NOMO-1 treated with DMSO at 0.1 percent for 48 hours (cell line): ENCODE data around the gene DERL3.

Experiments used
- DNase-seq: peaks from one replicate; lab custom pipeline; 2025; ENCODE audit not compliant: unreplicated experiment; lab: John Stamatoyannopoulos, UW

Gene DERL3

GRCh38 chr22:23804781-23805291 is 34.0 kb downstream of the DERL3 start:
- no peak for DNase-seq

- DNase-seq = no peak
Observed at GRCh38 chr22:23803001-23803819, 35.6 kb downstream of the DERL3 start.

DNA sequence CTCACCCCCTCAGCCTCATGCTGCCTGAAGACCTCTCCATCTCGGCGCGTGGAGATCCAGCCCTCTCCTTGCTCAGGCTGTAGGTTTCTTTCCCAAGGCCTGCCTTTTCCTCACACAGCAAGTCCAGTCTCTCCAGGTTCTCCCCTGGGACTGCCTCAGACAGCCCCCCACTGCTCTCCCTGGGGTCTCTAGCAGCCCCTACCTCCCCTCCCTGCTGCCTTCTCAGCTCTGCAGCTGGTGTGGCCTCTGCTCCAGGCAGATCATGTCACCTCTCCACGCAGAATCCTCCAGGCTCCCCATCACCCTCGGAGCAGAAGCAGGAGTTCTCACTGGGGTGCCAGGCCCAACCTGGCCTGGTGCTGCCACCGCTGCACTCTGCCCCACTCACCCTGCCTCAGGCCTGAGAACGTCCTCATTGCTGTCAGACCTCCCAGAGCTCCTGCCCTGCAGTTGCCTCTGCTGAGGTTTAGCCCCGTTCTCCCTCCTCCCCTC is 36.9 kb downstream of the DERL3 start:
- no peak for DNase-seq

DNA sequence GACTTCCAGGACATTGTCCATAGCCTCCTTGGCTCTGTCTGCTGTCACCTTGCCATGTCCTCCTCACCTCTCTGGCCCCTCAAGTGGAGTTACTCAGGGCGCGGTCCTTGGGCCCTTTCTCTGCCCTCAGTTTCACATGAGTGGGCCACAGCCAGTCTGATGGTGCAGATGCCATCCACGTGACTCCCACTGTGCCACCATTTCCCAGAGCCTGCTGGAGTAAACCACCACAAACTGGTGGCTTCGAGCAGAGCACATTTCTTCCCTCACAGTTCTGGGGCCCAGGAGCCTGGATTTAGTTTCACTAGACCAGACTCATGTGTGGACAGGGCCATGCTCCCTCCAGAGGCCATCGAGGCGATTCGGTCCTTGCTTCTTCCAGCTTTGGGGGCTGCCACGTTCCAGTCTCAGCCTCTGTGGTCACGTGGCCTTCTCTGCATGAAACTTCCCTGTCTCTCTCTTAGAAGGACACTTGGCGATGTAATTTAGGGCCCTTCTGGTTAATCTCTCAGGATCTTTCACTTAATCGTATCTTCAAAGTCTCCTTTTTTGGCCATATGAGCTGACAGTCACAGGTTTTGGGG is 37.5 kb downstream of the DERL3 start:
- no peak for DNase-seq

GRCh38 chr22:23800297-23801237 is 38.2 kb downstream of the DERL3 start:
- no peak for DNase-seq

DNA sequence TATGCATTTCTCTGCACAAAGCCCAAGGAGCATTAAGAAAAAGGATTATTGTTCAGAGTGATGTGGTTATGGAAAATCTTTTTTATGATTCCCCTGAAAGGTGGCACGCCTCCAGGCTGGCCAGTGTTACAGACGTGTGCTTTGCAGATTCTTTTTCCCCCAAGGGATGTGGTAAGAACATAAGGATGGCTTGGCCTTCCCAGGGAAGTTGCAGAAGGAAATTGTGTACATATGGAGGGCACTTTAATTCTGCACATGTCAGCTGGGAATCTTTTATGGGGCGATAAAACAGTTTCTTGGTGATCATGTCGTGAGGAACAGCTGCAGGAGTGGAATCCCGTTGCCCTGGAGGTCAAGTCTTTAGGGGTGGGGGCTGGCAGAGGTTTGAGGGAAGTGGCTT is 42.3 kb downstream of the DERL3 start:
- DNase-seq = no peak

- no peak for DNase-seq
Observed at GRCh38 chr22:23793326-23793725, 45.5 kb downstream of the DERL3 start.

GRCh38 chr22:23791738-23792645 is 46.8 kb downstream of the DERL3 start:
- DNase-seq = no peak

- DNase-seq = no peak
Observed at GRCh38 chr22:23790819-23791737, 47.7 kb downstream of the DERL3 start.

- DNase-seq = no peak
Observed at GRCh38 chr22:23789638-23790037, 49.2 kb downstream of the DERL3 start.

DNA sequence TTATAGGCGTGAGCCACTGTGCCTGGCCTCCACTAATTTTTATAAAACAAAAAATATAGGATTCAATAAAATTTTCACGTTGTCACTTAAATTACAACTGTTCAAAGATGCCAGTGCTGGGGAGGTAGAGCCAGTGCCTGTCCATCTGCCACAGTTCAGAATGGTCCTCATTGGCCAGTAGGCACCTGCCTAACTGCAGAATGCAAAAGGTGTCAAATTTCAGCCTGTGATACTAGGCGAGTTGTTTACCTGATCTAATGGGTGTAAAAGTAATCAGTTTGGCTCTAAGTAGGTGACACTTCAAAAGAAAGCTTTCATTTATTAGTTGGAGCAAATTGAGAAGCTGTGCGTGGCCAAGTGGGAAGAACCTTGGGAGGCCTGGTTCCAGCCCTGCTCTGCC is 49.7 kb downstream of the DERL3 start:
- no peak for DNase-seq

- no peak for DNase-seq
Observed at GRCh38 chr22:23787910-23788309, 50.9 kb downstream of the DERL3 start.

GRCh38 chr22:23787600-23787896 is 51.3 kb downstream of the DERL3 start:
- no peak for DNase-seq

- peak; percentile 83 for DNase-seq
Observed at GRCh38 chr22:23786752-23787599, 51.8 kb downstream of the DERL3 start, which contains the start of gene SMARCB1. TSS of gene SMARCB1 (plus strand) at chr22:23786966. CDS start at chr22:23787170, 204 bp downstream.

GRCh38 chr22:23786261-23786710 is 52.5 kb downstream of the DERL3 start:
- DNase-seq = no peak
